Spleen (tissue), 11 donors: ENCODE data around the gene CD276. TPM values are rescaled to one million over a fixed set of nuclear protein-coding genes. Genes with fewer than 3 reads are reported as not detected.
A peak's percentile ranks its signal among the peaks of the same experiment; 100 is the strongest.

Experiments used
- DNase-seq: peaks from one replicate; pipeline ENCODE4 v3.0.0-alpha.2; 2020
- H3K27ac ChIP-seq, 8 donors: fragments of 200-600 bp; sonication (generic) in 7 of 8; 1 replicate in 4 of 8; 2 replicates in 4 of 8; pipeline versions ENCODE4 v1.5.0 to v1.8.0; 2016 to 2021; ENCODE audit warnings: inconsistent platforms in 4 of 8, mild to moderate bottlenecking in 4 of 8, moderate library complexity in 1 of 8
- H3K27me3 ChIP-seq, 7 donors: fragments of 200-600 bp; sonication (generic) in 6 of 7; replicated peaks in 1 of 7; 1 replicate in 4 of 7; 2 replicates in 3 of 7; pipeline versions ENCODE4 v1.5.0 to v1.8.0; 2016 to 2021; ENCODE audit warnings: inconsistent platforms in 3 of 7, mild to moderate bottlenecking in 1 of 7
- H3K36me3 ChIP-seq, 6 donors: fragments of 200-600 bp; sonication (generic) in 5 of 6; 1 replicate in 4 of 6; 2 replicates in 2 of 6; pipeline versions ENCODE4 v1.5.0 to v1.8.0; 2016 to 2021; ENCODE audit warnings: inconsistent platforms in 2 of 6
- H3K4me1 ChIP-seq, 6 donors: fragments of 200-600 bp; sonication (generic) in 5 of 6; 1 replicate in 3 of 6; 2 replicates in 3 of 6; pipeline versions ENCODE4 v1.5.0 to v1.8.0; 2016 to 2021; ENCODE audit warnings: inconsistent platforms in 3 of 6
- H3K4me3 ChIP-seq, 8 donors: fragments of 200-600 bp; sonication (generic) in 7 of 8; 1 replicate in 4 of 8; 2 replicates in 4 of 8; pipeline versions ENCODE4 v1.5.0 to v1.8.0; 2016 to 2021; ENCODE audit warnings: inconsistent platforms in 4 of 8, mild to moderate bottlenecking in 4 of 8, moderate library complexity in 2 of 8
- H3K9me3 ChIP-seq, 8 donors: fragments of 200-600 bp; sonication (generic) in 7 of 8; 1 replicate in 4 of 8; 2 replicates in 4 of 8; pipeline versions ENCODE4 v1.5.0 to v1.8.0; 2016 to 2021; ENCODE audit warnings: inconsistent platforms in 4 of 8
- POLR2A ChIP-seq, 3 donors: fragments of 450-650 bp; IDR thresholded peaks; one replicate each; pipeline ENCODE4 v1.5.1; 2017; ENCODE audit warnings: antibody characterized with exemption in 3 of 3, mild to moderate bottlenecking in 1 of 3
- POLR2AphosphoS5 ChIP-seq, 3 donors: sonication (generic); formaldehyde crosslinking; IDR thresholded peaks; one replicate each; pipeline ENCODE4 v1.5.1; 2017; ENCODE audit warnings: antibody characterized with exemption in 3 of 3
- WGBS, 5 donors: extraction: QIAGEN DNeasy Blood & Tissue Kit in 3 of 5; methylation state at CpG; one replicate each; pipeline versions ENCODE4 v1.1.5 to v1.1.7; 2013 to 2018; 5-methylcytosine and 5-hydroxymethylcytosine counted together
- intact Hi-C: fragments of 100-400 bp; cut with DNase I; formaldehyde crosslinking; loops from one replicate; pipeline ENCODE4 v1.15.0; 2023; ENCODE audit warnings: low total_unique reads
- polyA plus RNA-seq, 3 donors: library from polyadenylated mRNA; stranded (reverse); fragments of 200-250 nt; gene quantifications; one replicate each; pipeline ENCODE4 v1.2.1, GENCODE V29; 2013
- total RNA-seq, 7 donors: library from RNA; depleted of rRNA in 3 of 7; stranded (reverse); fragments of >200 nt in 3 of 7; fragmentation: NEBNext Ultra II Directional in 4 of 7; extraction: Animal tissue kit (Norgen Biotek cat#: 25700) in 4 of 7; gene quantifications; one replicate each; pipeline versions ENCODE4 v1.1.0 to v1.2.1, GENCODE V29; 2016 to 2021
- TF ChIP-seq, protein P1 (sequence below), 11 experiments: fragments of 200-600 bp in 7 of 11; fragments of 450-650 bp in 4 of 11; sonication (generic) in 4 of 11; IDR thresholded peaks in 8 of 11; conservative IDR thresholded peaks in 3 of 11; 1 replicate in 7 of 11; 2 replicates in 4 of 11; pipeline versions ENCODE4 v1.4.0 to v1.8.0; 2016 to 2021; ENCODE audit warnings: antibody characterized with exemption in 11 of 11, inconsistent platforms in 4 of 11, mild to moderate bottlenecking in 1 of 11
- donor health status: healthy with polysubstance abuse.
- donor health status: DM: no; HTN: no; CAD: no; lungs with moderate emphysema.
- donor health status: DM: no; HTN: no; CAD: no.
- donor health status: Bipolar disorder and iron deficiency.
- donor health status: healthy.
- donor health status: DM: no; HTN: no; CAD: no.
- donor health status: DM: yes; HTN: yes; CAD: no.

The CD276 gene
- total and polyA plus RNA-seq, 10 donors: 9.8 to 95.6 (median 27.2) TPM

DNA sequence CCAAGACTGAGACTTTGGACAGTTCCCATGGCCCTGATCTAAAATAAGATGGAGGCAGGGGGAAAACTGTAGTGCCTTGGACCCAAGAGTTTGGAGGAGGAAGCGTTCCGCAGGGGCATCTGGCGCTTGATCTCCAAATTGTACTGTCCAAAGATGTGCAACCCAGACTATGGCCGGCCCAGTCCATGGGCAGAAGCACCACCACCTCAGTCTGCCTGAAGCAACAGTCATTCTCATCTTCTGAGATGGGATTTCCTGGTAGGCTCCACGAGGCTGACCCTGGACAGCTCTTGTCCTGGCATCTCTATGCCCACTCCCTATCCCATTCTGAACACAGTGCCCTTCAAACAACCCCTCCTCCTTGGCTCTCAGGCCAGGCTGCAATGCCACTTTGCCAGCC lies 65.3 kb downstream of the CD276 start:
- Histone ChIP-seq H3K4me1 (peaks cover 7 to 39% (median 23%) of the 10 kb centered on the region in 6 donors), H3K9me3 (no peaks in the 10 kb centered on the region), H3K27ac (no peak overlapping the region), H3K4me3 (no peak overlapping the region), H3K27me3 (peaks cover 0 to 87% (median 26%) of the 10 kb centered on the region in 7 donors), H3K36me3 (no peaks in the 10 kb centered on the region)
- DNase-seq: no peak
- WGBS, 5 donors: 69 to 90% (median 85%) methylated on average over 5 of the region's 5 CpGs
- TF ChIP-seq, protein P1, sequence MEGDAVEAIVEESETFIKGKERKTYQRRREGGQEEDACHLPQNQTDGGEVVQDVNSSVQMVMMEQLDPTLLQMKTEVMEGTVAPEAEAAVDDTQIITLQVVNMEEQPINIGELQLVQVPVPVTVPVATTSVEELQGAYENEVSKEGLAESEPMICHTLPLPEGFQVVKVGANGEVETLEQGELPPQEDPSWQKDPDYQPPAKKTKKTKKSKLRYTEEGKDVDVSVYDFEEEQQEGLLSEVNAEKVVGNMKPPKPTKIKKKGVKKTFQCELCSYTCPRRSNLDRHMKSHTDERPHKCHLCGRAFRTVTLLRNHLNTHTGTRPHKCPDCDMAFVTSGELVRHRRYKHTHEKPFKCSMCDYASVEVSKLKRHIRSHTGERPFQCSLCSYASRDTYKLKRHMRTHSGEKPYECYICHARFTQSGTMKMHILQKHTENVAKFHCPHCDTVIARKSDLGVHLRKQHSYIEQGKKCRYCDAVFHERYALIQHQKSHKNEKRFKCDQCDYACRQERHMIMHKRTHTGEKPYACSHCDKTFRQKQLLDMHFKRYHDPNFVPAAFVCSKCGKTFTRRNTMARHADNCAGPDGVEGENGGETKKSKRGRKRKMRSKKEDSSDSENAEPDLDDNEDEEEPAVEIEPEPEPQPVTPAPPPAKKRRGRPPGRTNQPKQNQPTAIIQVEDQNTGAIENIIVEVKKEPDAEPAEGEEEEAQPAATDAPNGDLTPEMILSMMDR (IDR thresholded peaks at IDR 0.05 in 8 of 11, conservative IDR thresholded peaks at IDR 0.05 in 3 of 11): no peak
- TF ChIP-seq POLR2A (IDR thresholded peaks at IDR 0.05) (no peak), POLR2AphosphoS5 (IDR thresholded peaks at IDR 0.05) (no peak)
- intact Hi-C loops: no loop called here

DNA sequence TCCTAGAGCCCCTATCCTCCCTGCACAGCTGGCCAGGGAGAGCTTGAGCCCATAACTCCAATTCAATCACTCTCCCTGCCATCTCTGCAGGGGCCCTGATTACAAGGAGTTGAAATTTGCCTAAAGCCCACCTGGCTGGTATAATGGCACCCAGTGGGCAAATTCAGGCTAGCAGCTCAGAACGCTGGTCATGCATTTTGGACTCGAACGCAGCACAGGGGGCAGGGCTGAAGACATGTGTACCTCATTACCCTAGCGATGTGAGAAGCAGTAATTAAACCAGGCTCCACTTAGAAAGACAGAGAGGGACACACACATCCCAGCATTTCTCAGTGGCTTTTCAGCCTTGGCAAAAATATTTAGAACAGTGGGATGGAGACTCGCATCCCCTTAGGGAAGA lies 65.8 kb downstream of the CD276 start:
- no peak for TF ChIP-seq POLR2A (IDR thresholded peaks at IDR 0.05)
- no peak for TF ChIP-seq POLR2AphosphoS5 (IDR thresholded peaks at IDR 0.05)
- TF ChIP-seq, protein P1 (IDR thresholded peaks at IDR 0.05 in 8 of 11, conservative IDR thresholded peaks at IDR 0.05 in 3 of 11): no peak
- peaks cover 0 to 91% (median 26%) of the 10 kb centered on the region in 7 donors for H3K27me3 ChIP-seq
- WGBS, 5 donors: 76 to 95% (median 91%) methylated on average over 5 of the region's 5 CpGs
- H3K9me3 ChIP-seq: no peaks in the 10 kb centered on the region
- peaks cover 7 to 39% (median 23%) of the 10 kb centered on the region in 6 donors for H3K4me1 ChIP-seq
- H3K36me3 ChIP-seq: no peaks in the 10 kb centered on the region
- H3K4me3 ChIP-seq: no peak overlapping the region
- H3K27ac ChIP-seq: no peak overlapping the region
- DNase-seq: no peak
- intact Hi-C loops: no loop called here

DNA sequence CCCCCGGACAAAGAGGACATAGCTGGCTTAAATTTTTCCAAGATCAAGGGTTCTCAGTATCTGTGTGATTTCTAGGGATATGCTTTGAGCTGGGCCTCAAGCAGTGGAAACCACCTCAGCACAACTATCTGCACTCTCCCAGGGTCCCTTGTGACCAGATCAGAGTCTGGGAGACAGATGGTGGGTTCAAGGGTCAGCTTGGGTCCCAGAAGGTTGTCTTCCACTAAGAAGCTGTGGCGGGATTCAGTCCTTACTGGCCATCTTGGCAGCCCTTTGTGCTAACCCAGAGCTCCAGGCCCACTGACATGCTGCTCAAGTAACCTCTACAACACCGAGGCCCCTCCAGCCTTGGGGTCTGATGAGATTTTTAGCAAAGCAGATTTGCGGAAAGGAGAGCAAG lies 66.3 kb downstream of the CD276 start:
- H3K27me3 ChIP-seq: peaks cover 0 to 96% (median 26%) of the 10 kb centered on the region in 7 donors
- intact Hi-C loops: no loop called here
- H3K27ac ChIP-seq: no peak overlapping the region
- 83 to 91% (median 87%) methylated on average over 4 of the region's 4 CpGs for WGBS, 5 donors
- TF ChIP-seq POLR2A (IDR thresholded peaks at IDR 0.05): no peak
- no peak for DNase-seq
- H3K36me3 ChIP-seq: no peaks in the 10 kb centered on the region
- H3K9me3 ChIP-seq: no peaks in the 10 kb centered on the region
- H3K4me1 ChIP-seq: peaks cover 7 to 39% (median 23%) of the 10 kb centered on the region in 6 donors
- H3K4me3 ChIP-seq: no peak overlapping the region

DNA sequence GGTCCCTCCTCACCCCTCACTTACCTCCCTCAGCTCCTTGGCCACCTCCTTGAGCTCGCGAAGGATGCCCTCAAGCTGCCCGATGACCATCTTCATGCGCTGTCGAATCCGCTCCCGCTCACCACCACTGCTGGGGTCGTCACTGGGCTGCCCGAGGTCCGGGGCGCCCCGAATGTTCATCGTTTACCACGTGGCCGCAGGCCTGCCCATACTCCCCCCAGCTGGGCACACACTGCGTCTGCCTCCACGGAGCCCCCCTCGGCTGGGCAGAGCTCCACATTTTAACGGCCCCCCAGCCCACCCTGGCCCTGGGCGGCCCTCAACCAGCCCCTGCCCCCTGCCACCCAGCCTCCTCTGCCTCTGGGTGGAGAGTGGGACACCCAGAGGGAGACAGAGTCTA lies 66.8 kb downstream of the CD276 start:
- peaks cover 7 to 36% (median 23%) of the 10 kb centered on the region in 6 donors for H3K4me1 ChIP-seq
- intact Hi-C loops: no loop called here
- 85 to 88% (median 86%) methylated on average over 19 to 20 of the region's 20 CpGs for WGBS, 5 donors
- H3K4me3 ChIP-seq: no peak overlapping the region
- H3K36me3 ChIP-seq: no peaks in the 10 kb centered on the region
- no peak overlapping the region for H3K27ac ChIP-seq
- no peaks in the 10 kb centered on the region for H3K9me3 ChIP-seq
- peaks cover 0 to 96% (median 26%) of the 10 kb centered on the region in 7 donors for H3K27me3 ChIP-seq
- no peak for DNase-seq
- TF ChIP-seq POLR2AphosphoS5 (IDR thresholded peaks at IDR 0.05) (no peak), POLR2A (IDR thresholded peaks at IDR 0.05) (no peak)
- TF ChIP-seq, protein P1 (IDR thresholded peaks at IDR 0.05 in 8 of 11, conservative IDR thresholded peaks at IDR 0.05 in 3 of 11): no peak

DNA sequence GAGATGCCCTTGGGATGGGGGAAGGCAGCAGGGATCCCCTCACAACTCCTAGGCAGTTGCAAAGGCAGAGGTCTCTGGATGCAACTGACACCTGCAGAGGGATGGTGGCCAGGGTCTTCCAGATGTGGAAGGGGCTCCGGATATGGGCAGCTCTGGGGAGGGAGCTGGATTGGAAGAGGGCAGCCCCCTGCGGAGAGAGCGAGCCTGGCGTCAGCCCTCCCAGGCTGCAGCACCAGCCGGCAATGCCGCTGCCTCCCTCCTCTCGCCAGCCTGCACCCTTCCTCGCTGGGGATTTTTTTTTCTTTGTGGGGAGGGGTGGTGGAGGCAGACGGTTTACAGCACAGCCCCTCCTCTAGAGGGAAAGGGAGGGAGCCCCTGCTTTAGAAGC lies 67.3 kb downstream of the CD276 start:
- 12 to 17% (median 16%) methylated on average over 4 to 9 of the region's 9 CpGs for WGBS, 5 donors
- H3K27me3 ChIP-seq: peaks cover 0 to 96% (median 26%) of the 10 kb centered on the region in 7 donors
- TF ChIP-seq POLR2AphosphoS5 (IDR thresholded peaks at IDR 0.05) (no peak), POLR2A (IDR thresholded peaks at IDR 0.05) (no peak)
- TF ChIP-seq, protein P1 (IDR thresholded peaks at IDR 0.05 in 8 of 11, conservative IDR thresholded peaks at IDR 0.05 in 3 of 11): no peak
- no peak overlapping the region for H3K27ac ChIP-seq
- peak overlapping the region in 2 of 8 donors; percentile 48 to 63 for H3K4me3 ChIP-seq
- intact Hi-C loops: no loop called here
- no peaks in the 10 kb centered on the region for H3K36me3 ChIP-seq
- no peaks in the 10 kb centered on the region for H3K9me3 ChIP-seq
- no peak for DNase-seq
- H3K4me1 ChIP-seq: peaks cover 7 to 30% (median 21%) of the 10 kb centered on the region in 6 donors
